Kidney capillary endothelial cell (primary cell): ENCODE data around the gene PNMA8B.

Experiments used
- DNase-seq: peaks from one replicate; pipeline ENCODE4 v3.0.0-alpha.2; 2018; ENCODE audit warnings: low spot score

PNMA8B gene

DNA sequence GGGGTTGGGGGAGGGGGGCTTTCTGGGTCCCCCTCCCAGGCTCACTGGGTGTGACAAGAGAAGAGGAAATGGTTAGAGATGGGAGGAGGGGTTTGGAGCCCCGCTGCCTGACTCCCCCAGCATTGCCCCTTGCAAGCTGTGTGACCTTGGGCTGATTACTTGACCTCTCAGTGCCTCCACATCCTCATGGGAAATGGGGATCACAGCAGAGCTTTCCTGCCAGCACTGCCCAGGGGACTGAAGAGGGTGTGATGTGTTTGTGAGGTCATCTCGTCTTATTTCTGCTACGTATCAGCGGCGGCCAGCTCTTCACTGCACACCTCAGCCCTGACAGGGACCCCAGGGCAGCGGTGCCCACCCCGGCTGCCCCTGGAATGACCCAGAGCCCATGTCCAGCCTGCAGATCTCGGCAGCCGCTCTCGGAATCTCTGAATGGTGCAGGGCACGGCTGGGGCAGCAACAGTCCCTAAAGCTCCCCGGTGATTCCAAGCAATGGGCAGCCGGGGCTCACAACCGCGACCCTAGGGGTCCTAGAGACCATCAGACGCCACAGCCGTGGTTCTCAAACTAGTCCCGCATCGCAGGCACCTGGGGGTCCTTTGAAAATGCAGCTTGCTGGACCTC lies 8.4 kb downstream of the PNMA8B start:
- DNase-seq: no peak

DNA sequence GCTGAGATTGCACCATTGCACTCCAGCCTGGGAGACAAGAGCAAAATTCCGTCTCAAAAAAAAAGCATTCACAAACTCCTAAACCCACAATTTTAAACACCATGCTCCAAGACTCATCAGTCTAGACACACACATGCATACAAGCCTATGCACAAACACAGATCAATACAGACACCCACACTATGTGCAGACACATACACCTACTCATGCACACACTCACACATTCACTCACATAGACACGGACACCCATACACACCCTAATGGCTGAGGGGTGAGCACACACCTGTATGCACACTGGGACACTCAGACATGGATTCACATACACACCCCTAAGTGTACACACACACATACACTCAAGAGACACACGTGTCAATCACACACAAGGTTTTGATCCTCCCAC lies 9.3 kb downstream of the PNMA8B start:
- no peak for DNase-seq

DNA sequence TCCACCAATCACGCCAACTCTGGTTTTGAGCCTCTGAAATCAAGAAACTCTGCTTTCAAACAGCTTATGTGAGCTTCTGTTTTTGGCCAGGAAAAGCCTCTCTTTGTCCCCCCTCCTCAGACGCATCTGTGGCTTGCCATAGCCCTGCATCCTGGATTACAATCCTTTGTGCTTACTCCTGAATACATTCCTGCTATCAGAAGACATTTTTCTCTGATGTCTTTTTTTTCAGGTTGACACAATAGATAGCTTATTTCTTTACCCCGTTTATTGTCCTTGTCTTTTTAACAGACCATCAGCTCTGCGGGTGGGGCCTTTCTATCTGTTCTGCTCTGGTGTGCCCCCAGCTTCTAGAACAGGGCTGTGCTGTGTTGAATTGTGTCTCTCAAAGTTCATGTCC lies 11.0 kb downstream of the PNMA8B start:
- DNase-seq: no peak

DNA sequence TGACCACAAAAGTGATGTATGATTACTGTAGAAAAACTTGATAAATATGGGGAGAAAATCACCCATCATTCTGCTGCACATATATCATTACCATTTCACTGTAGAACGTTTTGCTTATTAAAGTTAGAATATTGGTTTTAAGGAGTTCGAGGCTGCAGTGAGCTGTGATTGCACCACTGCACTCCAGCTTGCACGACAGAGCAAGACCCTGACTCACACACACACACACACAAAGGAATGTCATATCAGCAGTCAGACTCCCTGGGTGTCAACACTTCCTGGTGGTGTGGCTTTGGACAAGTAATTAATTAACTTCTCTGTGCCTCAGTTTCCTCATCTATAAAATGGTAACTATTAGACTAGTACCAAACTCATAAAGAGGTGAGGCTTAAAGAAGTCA lies 13.0 kb downstream of the PNMA8B start:
- DNase-seq: no peak

DNA sequence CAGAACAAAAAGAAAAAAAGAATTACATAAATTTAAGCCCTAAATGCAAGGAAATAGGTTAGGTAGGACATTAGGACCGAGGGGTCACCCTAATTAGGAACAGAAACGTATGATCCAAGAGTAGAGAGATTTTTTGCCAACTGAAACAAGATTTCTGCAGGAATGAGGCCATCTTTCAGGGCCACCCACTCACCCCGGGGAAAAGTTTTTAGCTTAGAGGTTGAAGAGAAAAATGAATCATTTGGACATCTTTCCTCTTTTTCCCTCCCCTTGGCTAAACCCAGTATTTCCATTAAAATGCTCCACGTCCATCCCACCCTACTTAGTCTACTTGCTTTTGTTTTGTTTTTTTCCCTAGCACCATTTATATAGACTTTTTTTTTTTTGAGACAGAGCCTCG lies 13.7 kb downstream of the PNMA8B start:
- DNase-seq: no peak

DNA sequence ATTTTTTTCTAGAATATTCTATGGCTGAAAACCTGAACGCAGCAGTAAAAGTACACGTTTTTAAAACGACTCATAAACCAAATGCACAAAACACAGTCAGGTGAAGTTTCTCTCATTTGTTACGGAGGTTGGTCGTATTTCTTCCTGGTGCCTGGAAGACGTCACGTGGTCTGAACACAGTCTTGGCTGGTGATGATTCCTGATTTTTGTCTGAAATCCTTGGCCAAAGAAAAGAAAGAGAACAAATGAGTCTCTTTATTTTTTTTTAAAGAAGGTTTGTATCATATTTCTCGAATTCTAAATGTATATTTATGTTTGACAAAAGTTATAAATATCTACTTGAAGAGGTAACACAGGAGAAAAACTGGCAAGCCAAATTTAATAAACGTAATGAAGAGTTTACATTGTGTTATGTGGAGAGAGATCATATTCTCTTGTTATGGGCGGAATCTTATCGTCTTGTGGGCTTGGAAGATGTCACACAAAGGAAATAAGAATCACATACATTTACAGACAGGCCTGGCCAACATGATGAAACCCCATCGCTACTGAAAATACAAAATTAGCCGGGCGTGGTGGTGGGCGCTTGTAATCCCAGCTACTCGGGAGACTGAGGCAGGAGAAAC lies 14.3 kb downstream of the PNMA8B start:
- no peak for DNase-seq

DNA sequence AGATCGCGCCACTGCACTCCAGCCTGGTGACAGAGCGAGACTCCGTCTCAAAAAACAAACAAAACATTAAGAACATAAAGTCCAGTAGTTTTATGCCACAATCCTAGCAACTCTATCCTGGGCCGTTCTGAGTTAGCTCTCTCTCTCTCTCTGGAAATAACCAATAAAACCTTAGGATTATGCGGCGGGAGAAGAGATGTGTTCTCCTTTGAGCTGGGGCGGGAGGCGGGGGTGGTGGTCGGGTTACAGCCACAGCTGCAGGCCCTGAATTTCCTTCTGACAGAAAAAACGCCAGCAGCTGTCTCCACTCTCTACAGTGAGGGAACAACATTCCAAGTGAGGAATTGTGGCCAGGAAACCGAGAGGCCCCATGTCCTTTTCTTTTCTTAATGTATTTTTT lies 15.3 kb downstream of the PNMA8B start:
- DNase-seq: no peak

DNA sequence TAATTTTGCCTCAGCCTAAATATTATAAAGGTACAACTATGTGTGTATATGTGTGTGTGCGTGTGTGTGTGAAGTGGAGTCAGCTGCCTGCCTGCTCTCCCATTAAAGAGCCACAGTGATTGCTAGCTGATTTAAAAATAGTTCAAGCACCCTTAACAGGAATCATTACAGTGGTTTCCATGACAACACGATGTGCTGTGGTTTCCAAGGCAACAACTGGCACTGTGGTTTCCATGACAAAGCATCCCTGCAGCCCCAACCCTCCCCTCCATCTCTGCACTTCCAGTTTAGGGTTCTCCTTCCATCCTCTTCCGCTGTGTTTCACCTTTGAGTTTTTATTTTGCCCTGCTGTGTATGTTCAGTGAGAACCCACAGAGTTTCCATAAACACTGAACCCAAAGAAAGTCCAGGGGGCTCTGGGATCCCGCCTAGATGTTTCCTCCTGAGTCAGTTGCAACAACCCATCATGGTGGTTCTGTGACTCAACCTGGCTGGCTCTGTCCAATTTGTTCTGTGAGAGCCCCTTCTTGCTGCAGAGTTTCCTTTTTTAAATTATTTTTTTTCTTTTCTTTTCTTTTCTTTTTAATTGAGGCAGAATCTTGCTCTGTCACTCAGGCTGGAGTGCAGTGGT lies 17.2 kb downstream of the PNMA8B start:
- no peak for DNase-seq

DNA sequence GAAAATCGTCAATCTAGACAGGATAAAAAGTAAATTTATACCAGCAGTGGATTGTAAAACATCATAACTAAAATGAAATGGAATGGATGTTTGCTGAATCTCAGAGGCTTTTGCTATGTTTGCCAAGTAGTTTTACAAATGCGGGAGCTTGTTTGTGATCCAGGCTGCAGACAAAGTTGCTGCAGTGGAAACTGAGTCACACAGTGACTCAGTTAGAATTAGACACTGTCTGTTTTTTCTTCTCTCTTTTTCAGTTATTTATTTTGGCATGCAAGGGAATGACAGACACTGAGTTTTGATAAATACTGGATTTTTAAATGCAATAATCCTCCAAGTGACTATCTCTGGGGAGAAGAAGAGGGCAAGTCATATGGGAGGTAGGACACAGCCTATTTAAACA lies 19.7 kb downstream of the PNMA8B start:
- DNase-seq: no peak

DNA sequence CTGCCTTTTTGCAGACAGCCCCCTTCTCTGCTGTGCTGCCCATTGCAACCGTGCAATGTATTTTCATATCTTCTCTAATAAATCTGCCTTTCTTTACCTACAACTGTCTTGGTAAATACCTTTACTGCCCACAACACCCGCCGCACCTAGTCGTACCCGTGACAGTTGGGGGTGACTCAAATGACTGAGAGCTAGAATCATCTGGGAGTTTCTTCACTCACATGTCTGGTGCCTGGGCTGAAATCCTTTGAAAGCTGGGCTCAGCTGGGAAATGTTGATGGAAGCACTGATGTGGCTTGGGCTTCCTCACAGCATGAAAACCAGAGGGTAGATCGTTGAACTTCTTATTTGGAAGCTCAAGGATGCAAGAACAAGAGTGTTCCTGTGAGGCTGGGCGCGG lies 21.5 kb downstream of the PNMA8B start:
- DNase-seq: no peak

DNA sequence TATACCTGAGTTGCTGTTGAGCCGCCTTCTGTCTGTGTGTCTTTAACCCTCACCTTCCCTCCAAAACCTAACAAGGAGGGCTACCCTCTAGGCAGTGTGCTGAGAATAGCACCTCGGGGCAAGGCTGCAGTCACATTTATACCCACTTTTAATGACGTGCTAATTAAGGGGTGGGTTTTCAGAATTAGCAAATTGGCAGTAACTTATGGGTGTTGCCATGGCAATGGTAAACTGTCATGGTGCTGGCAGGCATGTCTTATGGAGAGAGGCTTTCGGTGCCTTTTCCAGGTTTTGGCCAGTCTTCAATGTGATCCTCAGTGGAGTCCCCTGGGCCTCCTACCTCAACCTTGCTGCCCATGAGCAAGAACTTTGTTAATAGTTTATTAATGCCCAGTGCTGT lies 23.1 kb downstream of the PNMA8B start:
- DNase-seq: no peak

DNA sequence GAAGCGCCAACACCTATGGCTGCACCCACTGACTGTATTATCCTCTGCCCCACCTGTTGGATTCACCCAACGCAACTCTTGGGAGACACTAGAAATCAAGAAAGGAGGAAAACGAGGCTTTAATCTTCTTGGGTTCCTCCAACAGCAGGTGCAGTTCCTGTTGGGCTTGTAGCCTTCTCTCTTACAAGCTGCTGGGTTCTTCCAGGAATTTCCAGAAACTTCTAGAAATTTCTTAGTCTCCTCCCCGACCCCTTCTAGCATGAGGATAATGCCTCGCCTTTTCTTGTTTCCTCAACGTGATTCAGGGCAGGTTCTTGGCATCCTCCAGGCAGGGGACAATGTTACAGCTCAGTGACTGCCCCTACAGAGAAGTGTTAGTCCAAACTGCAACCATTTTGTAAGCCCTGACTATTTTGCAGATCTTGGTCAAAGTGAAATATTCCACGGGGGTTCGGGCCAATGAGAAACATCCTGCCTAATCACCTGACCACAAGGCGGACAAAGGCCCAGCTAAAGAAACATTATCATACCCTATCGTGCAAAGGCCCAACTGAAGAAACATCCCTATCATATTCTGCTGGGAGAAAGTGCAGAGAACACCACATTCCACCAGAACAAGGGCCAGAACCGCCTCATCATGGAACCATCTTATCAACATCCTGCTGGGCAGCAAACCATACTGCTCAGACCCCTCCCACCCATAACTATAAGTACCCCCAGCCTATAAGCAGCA lies 23.7 kb downstream of the PNMA8B start:
- no peak for DNase-seq

DNA sequence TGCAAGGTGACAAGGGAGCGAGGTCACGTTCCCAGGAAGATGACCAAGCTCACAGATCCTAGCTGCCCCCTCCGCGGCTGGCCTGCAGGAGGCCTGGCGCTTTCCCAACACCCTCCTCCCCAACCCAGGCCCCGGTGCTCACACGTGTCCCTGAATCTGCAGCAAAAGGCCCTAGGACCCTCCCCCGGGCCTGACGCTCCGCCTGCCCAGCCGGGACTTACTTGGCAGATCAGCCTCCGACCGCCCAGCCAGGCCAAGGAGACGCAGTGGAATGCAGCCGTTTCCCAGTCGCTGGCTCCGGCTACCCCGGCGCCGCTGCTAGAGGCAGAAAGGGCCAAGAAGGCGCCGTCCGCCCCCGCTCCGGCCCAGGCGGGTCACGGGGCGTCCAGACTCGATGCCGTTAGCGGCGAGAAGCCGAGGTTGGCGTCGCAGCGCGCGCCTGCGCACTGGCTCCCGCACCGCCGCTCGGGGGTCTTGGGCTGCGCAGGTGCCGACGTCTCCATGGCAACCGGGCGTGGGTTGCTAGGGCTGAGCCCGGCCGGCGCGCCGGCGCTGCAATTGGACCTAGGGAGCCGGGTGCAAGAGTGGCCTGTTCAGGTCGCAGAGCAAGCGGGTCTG lies 24.4 kb downstream of the PNMA8B start, which contains the start of gene PNMA8A:
Gene PNMA8A (minus strand): TSS at position 448 of the 618 bp plus-strand sequence. CDS start 528 bp downstream, outside the sequence.
- peak; percentile 57 for DNase-seq

DNA sequence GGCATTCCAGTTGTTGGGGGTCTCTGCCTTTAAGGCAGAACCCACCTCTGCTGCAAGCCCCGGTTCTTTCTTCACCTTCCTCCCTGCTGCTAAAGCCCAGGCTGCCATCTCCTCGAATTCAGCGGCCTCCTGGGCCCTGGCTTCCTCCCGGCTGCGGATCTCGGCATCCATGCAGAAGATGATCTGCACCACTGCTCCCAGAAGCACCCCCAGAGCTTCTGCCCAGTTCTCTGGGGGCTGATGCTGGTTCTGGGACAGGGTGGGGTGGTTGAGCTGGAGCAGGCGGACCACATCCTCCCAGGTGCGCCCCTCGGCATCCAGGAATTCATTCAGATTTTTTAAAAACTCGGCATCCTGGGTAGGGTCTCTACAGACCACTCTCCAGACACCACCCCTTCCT lies 25.3 kb downstream of the PNMA8B start:
- no peak for DNase-seq

DNA sequence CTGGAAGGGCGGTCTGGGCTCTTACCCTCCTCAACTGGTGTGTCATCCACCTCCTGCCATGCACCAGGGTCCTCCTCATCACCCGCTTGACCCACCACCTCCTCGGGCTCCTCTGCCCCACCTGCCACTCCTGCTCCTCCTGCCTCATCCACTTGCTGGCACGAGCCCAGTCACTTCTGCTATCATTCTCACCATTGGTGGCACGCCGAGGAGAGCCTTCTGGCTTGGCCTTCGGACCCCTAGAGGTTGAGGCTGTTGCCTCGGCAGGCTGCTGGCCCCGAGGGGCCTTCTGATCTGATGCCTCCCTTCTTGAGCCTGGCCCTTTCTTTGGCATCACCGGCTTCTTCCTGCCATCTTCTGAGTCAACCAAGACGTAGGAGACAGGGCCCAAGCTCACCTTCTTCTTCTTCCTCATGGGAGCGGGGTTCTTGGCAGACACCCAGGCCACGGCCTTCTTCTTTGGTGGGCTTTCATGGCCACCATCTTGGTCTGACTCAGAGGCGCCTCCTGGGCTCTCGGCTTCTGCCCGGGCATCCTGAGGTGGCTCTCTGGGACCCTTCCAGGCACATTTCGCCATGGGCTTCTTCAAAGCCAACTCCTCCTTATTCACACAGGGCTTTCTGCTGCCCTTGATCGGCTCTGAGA lies 26.0 kb downstream of the PNMA8B start:
- DNase-seq: no peak

DNA sequence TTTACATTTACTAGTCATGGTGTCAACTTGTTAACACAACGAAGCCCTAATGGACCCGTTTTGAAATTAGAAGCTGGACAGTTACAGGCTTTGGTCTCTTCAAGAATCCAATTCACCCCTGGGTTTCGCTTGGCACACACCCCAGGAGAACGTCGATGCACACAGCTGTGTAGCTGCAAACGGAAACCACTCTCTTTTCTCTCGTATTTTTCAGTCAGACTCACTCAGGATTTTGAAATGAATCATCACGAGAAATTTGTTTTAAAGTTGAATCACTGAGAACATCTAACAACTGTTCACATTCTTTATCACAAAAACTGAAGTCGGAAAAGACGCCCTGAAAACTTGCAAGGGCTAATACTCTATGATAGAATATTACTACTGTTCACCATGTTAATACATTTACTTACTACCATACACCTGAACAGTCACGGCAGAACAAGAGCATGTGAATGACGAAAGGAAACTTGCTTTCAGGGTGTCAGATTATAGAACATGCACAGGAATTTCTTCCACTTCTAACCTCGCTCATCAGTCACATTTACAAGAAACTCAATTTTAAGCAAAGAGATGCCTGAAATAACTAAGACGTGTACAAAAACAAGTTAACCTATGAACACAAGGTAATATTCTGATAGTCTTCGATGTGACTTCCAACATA lies 29.0 kb downstream of the PNMA8B start:
- no peak for DNase-seq

DNA sequence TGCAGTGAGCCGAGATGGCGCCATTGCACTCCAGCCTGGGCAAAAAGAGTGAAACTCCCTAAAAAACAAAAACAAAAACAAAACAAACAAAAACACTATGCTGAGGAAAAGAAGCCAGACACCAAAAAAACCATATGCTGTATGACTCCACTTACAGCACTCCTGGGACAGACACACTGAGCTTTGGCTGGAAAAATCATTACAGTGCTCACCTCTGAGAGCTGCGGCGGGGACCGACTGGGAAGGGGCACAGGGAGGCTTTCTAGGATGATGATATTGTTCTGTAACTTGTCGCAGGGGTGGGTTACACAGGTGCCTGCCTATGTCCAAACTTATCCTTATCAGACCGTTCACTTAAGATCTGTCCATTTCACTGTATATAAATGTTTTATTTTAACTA lies 32.2 kb downstream of the PNMA8B start:
- no peak for DNase-seq

DNA sequence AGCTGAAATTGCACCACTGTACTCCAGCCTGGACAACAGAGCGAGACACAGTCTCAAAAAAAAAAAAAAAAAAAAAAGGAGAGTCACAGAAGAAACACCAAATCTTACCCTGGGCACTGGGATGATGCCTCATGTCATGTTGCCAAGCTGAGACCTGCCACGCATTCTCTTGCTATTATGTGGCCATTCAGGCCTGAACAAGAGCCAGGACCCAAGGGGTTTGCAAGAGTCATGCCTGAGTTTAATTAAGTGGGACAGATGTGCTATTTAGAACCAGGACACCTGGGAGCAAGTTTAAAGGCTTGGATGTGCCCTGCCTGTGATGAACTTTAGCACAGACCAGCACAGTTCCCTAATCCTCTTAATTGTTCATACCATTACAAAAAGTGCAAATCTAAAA lies 34.1 kb downstream of the PNMA8B start:
- DNase-seq: no peak

DNA sequence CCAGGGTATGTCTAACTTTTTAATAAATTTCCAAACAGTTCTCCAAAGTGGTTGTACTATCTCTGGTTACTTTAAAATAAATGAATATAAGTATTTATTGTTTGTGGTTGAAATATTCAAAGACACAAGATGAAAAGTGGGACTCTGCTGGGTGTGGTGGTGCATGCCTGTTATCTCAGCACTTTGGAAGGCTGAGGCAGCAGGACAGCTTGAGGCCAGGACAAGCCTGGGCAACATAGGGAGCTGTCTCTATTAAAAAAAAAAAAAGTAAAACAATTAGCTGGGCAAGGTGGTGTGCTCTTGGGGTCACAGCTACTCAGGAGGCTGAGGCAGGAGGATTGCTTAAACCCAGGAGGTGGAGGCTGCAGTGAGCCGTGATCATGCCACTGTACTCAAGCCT lies 34.7 kb downstream of the PNMA8B start:
- DNase-seq: no peak

DNA sequence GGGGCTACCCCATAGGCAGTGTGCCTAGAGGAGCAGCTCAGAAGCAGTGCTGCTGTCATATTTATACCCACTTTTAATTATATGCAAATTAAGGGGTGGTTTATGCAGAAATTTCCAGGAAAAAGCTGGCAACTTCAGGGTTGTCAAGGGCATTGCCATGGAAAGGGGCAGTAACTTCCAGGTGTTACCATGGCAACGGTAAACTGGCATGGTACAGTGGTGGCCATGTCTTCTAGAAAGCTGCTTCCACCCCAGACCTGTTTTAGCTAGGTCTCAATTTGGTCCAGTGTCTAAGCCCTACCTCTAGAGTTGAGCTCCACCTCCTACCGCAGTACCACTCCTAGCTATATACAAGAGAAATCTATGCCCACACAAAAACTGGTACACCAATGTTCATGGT lies 35.6 kb downstream of the PNMA8B start:
- DNase-seq: no peak

DNA sequence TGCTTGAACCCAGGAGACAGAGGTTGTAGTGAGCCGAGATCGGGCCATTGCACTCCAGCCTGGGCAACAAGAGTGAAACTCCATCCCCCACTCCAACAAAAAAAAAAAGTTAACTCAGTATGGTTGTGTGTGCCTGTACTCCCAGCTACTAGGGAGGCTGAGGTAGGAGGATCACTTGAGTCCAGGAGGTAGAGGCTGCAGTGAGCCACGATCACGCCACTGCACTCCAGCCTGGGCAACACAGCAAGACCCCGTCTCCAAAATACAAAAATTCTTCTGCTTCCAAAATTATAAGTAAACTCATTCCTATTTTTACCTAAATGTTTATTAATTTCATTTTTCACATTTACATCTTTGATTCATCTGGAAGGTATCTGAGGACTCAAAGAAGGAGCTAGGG lies 38.7 kb downstream of the PNMA8B start:
- DNase-seq: no peak

DNA sequence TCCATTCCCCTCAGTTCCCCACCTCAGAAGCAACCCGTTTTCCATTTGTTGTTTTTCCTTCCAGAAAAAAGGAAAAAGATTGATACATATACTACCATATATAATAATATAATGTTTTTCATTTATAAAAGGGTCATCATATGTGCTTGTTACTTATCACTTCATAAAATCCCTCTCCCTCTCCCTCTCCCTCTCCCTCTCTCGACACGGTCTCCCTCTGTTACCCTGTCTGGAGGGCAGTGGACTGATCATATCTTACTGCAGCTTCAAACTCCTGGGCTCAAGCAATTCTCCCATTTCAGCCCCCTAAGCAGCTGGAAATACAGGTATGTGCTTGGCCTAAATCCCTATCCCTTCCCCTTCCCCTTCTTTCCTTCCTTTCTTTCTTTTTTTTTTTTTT lies 41.4 kb downstream of the PNMA8B start:
- DNase-seq: no peak
